Activated CD8-positive, alpha-beta memory T cell treated with anti-CD3 and anti-CD28 coated beads for 36 hours (primary cell): ENCODE data around the gene WDR18. TPM values are rescaled to one million over a fixed set of nuclear protein-coding genes. Genes with fewer than 3 reads are reported as not detected.
"Not testable (repeated sequence)": the region's sequence is repeated elsewhere in the genome, so short reads cannot be mapped to it uniquely, and the experiment has no call there.

Experiments used
- CTCF ChIA-PET: fragments of 350-600 bp; sonication (Branson Sonifier 250); formaldehyde crosslinking; loops from one replicate; lab custom pipeline; 2021; ENCODE audit warnings: antibody characterized with exemption; lab: Charles Lee
- POLR2A ChIA-PET: fragments of 350-600 bp; sonication (Branson Sonifier 250); formaldehyde crosslinking; loops from one replicate; lab custom pipeline; 2021; ENCODE audit warnings: antibody characterized with exemption; lab: Charles Lee
- total RNA-seq, 2 experiments: library from RNA; stranded (reverse); gene quantifications; one replicate each; pipeline ENCODE4 v1.2.3, GENCODE V29; 2021

Gene WDR18
- total RNA-seq, 2 experiments from 2014 or later, result 121 to 126 TPM

DNA sequence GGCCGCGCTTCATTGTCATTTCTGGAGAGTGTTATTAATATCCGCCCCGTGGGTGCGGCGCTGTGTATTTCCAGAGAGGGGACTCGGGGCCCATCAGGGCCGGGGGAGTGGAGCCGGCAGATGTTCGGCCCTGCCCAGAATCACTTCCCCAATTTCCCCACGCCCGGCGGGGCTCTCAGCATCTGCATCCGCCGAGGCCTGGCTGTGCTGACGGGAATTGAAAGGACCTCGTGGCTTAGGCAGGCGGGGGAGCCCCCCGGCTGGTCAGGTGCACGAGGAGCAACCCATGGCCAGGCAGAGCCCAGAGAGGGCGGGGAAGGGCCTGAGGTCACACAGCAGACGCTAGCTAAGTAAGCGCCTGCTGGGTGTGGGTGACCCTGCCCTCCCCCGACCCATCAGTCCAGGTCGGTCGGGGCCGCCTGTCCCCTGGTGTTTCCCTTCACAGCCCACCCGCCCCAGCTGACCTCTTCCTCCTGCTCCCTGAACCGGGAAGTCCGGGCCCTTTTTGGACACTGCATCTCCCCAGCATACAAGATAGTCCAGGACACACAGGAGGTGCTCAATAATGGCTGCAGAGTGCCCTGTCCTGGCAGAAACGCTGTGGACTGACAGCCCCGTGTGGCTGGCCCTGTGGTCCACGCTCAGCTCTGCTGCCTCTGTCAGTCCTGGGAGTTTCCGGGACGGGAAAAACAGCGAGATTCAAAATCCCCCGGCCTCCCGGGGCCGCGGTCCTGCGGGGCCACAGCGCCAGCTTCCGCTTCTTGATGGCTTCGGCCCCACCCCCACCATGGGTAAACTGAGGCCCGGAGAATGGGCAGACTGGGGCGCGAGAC, 36.2 kb upstream of the WDR18 start:
- CTCF ChIA-PET, result interaction anchor here (0.8 to 1.0 kb wide), 3 partner anchors 15 to 275 kb away, joined by 3 read pairs; no protein-coding TSS in a partner anchor
- POLR2A ChIA-PET, result interaction anchor here (0.6 kb wide), 1 partner anchor 84 kb away, joined by 3 read pairs; no protein-coding TSS in a partner anchor

GRCh38 chr19:948842-949496, 35.2 kb upstream of the WDR18 start:
- POLR2A ChIA-PET, result no interaction called here
- CTCF ChIA-PET, result no interaction called here

DNA sequence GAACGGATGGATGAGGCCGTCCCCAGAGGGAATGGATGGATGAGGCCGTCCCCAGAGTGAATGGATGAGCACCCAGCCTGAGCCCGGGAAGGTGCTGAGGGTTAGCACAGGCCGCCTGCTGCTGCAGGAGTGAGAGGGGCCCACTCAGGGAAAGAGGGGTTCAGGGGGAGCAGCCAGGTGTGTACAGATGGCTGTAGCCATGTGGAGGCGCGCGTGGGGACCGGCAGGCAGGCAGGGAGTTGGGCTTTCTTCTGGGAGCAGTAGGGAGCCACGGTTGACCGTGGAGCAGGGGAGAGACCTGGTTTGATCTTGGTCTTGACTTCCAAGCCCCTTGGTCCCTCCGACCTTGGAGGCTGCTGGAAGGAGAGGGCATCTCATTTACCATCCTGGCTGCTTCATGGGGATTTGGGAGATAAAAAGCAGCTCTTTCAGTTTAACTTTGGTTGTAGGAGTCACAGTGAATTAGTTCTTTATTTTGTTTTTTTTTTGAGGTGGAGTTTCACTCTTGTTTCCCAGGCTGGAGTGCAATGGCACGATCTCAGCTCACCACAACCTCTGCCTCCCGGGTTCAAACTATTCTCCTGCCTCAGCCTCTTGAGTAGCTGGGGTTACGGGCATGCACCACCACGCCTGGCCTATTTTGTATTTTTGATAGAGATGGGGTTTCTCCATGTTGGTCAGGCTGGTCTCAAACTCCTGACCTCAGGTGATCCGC, 33.6 kb upstream of the WDR18 start:
- POLR2A ChIA-PET, result no interaction called here
- CTCF ChIA-PET, result no interaction called here

DNA sequence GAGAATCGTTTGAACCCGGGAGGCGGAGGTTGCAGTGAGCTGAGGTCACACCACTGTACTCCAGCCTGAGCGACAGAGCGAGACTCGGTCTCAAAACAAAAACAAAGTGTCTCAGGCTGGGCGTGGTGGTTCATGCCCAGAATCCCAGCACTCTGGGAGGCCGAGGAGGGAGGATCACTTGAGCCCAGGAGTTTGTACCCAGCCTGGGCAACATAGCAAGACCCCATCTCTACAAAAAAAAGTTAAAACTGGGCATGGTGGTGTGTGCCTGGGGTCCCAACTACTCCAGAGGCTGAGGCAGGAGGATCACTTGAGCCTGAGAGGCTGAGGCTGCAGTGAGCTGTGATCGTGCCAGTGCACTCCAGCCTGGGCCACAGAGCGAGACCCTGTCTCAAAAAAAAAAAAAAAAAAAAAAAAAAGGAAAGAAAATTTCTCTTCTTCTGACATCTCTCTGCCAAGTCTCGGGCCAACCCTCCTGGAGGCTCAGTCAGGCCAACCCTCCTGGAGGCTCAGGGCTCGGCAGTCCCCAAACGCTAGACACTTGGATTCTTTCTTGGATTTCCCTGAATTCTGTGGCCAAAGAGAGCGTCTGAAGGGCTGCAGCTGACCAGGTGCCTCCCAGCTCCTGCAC, 32.0 kb upstream of the WDR18 start:
- POLR2A ChIA-PET, result no interaction called here
- CTCF ChIA-PET, result interaction anchor here (0.7 kb wide), 1 partner anchor 32 kb away, joined by 3 read pairs; no protein-coding TSS in a partner anchor

GRCh38 chr19:952680-953444, 31.3 kb upstream of the WDR18 start:
- ChIA-PET CTCF (interaction anchor here (0.7 kb wide), 1 partner anchor 32 kb away, joined by 3 read pairs; no protein-coding TSS in a partner anchor), POLR2A (no interaction called here)

DNA sequence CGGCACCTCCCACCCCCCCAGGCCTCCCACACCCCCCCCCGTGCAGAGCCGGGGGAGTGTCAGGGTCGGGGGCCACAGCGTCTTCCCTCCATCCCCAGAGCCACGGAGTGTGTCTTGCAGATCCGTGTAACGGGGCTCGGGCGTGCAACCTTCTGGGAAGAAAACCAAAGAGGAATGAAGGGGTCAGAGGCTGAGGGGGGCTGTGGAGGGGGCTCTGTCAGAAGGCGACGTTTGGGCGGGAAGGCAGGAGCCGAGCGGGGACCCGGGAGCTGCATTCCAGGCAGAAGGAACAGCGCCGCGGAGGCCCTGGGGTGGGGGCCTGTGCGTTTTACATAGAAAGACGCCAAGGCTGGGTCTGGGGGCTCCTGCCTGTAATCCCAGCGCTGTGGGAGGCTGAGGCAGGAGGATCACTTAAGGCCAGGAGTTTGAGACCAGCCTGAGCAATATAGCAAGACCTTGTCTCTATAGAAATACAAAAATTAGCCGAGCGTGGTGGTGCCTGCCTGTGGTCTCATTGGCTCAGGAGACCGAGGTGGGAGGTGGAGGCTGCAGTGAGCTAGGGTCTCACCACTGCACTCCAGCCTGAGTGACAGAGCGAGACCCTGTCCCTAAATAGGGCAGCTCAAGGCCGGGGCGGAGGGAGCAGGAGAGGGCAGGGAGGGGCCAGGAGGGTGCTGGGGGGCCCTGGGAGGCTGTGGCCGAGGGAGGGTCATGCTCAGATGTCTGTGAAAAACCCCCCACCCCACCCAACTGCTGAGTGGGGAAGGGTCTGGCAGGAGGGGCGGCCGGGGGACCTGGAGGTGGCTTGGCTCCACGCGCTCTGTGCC, 30.5 kb upstream of the WDR18 start:
- CTCF ChIA-PET, result no interaction called here
- POLR2A ChIA-PET, result no interaction called here

- ChIA-PET POLR2A (no interaction called here), CTCF (no interaction called here)
Measured at GRCh38 chr19:954272-954671, 29.9 kb upstream of the WDR18 start.

GRCh38 chr19:954672-955494, 29.3 kb upstream of the WDR18 start:
- POLR2A ChIA-PET, result interaction anchor here (0.6 kb wide), 1 partner anchor 154 kb away, joined by 5 read pairs; no protein-coding TSS in a partner anchor
- CTCF ChIA-PET, result no interaction called here

GRCh38 chr19:955803-956765, 28.1 kb upstream of the WDR18 start:
- POLR2A ChIA-PET, result interaction anchor here (0.5 to 0.6 kb wide), 2 partner anchors 9 to 156 kb away, joined by 4 to 5 read pairs; no protein-coding TSS in a partner anchor

GRCh38 chr19:956766-957440, 27.2 kb upstream of the WDR18 start:
- CTCF ChIA-PET, result no interaction called here
- POLR2A ChIA-PET, result interaction anchor here (0.5 kb wide), 1 partner anchor 9 kb away, joined by 4 read pairs; no protein-coding TSS in a partner anchor

More at GRCh38 chr19:955803-956765, 28.1 kb upstream of the WDR18 start:
- CTCF ChIA-PET, result no interaction called here

GRCh38 chr19:957578-957977, 26.6 kb upstream of the WDR18 start:
- CTCF ChIA-PET, result interaction anchor here (0.7 kb wide), 2 partner anchors 36 to 234 kb away, joined by 3 read pairs; no protein-coding TSS in a partner anchor
- POLR2A ChIA-PET, result not testable (repeated sequence)

DNA sequence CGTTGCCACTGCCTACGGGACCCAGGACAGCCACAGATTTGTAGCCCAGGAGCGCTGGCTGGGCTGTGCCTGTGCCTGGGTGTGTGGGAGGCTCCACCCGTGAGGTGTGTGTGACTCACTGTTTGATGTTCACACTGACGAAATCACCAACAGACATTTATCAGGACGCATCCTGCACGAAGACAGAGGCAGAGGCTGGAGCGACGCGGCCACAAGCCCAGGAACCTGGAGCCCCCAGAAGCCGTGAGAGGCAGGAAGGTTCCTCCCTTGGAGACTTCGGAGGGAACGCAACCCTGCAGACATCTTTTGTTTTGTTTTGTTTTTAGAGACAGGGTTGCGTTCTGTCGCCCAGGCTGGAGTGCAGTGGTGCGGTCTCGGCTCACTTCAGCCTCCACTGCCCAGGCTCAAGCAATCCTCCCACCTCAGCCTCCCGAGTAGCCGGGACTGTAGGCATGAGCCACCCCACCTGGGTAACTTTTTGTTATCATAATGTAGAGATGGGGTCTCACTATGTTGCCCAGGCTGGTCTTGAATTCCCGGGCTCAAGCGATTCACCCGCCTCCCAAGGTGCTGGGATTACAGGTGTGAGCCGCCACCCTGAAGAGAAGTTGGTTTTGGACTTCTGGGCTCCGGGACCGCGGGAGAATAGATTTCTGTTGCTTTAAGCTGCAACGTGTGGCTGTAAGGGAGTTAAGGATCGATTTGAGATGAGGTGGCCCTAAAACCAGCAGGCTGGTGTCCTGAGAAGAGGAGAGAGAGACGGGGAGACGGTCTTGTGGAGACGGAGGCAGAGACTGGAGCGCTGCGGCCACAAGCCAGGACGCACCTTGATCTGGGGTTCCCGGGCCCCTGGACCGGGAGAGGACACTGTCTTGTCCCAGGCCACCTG, 24.9 kb upstream of the WDR18 start:
- ChIA-PET POLR2A (no interaction called here), CTCF (no interaction called here)

DNA sequence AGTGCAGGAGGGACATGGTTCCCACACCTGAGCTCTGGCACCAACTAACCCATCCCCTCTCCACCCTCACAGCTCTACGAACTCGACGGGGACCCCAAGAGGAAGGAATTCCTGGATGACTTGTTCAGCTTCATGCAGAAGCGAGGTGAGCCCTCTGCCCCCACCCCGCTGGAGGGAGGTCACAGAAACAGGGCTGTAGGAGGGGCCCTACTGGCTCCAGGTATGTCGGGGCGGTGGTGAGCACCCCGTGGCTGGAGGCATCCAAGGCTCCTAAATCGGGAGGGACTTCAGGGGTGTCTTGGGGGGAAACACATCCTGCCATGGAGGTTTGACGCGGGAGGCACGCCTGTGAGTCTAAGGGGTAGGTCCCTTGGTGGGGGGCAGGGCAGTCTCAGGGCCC, 24.1 kb upstream of the WDR18 start:
- CTCF ChIA-PET, result no interaction called here
- POLR2A ChIA-PET, result no interaction called here

GRCh38 chr19:960601-960938, 23.6 kb upstream of the WDR18 start:
- POLR2A ChIA-PET, result no interaction called here
- CTCF ChIA-PET, result no interaction called here
